Measurements from ENCODE around the gene P2RY6.

Gene P2RY6

GRCh38 chr11:73246303-73246702 lies 25.8 kb upstream of the P2RY6 start:
- DNase-seq = no peak
- H3K36me3 ChIP-seq = no peaks in the 10 kb centered on the region
- no peak overlapping the region for H3K4me3 ChIP-seq (ENCODE audit: low read depth, low read length)
- TF ChIP-seq CTCF (IDR thresholded peaks at IDR 0.05; ENCODE audit: low read depth, low read length) = no peak
- no peaks in the 10 kb centered on the region for H3K9me3 ChIP-seq (ENCODE audit: severe bottlenecking)
- no peak overlapping the region for H3K27ac ChIP-seq
- no peaks in the 10 kb centered on the region for H3K27me3 ChIP-seq (ENCODE audit: insufficient read depth, low read depth, severe bottlenecking)

- Histone ChIP-seq H3K36me3 (no peaks in the 10 kb centered on the region), H3K27me3 (ENCODE audit: insufficient read depth, low read depth, severe bottlenecking) (no peaks in the 10 kb centered on the region), H3K27ac (no peak overlapping the region), H3K9me3 (ENCODE audit: severe bottlenecking) (no peaks in the 10 kb centered on the region), H3K4me3 (ENCODE audit: low read depth, low read length) (no peak overlapping the region)
- no peak for TF ChIP-seq CTCF (IDR thresholded peaks at IDR 0.05; ENCODE audit: low read depth, low read length)
- DNase-seq = no peak
These were observed 23.5 kb upstream of the P2RY6 start for GRCh38 chr11:73248526-73249185.

GRCh38 chr11:73249304-73249703 lies 22.8 kb upstream of the P2RY6 start:
- no peak for TF ChIP-seq CTCF (IDR thresholded peaks at IDR 0.05; ENCODE audit: low read depth, low read length)
- no peak for DNase-seq
- Histone ChIP-seq H3K27ac (no peak overlapping the region), H3K9me3 (ENCODE audit: severe bottlenecking) (no peaks in the 10 kb centered on the region), H3K36me3 (no peaks in the 10 kb centered on the region), H3K4me3 (ENCODE audit: low read depth, low read length) (no peak overlapping the region), H3K27me3 (ENCODE audit: insufficient read depth, low read depth, severe bottlenecking) (no peaks in the 10 kb centered on the region)

- TF ChIP-seq CTCF (IDR thresholded peaks at IDR 0.05; ENCODE audit: low read depth, low read length) = no peak
- no peaks in the 10 kb centered on the region for H3K36me3 ChIP-seq
- H3K9me3 ChIP-seq (ENCODE audit: severe bottlenecking) = no peaks in the 10 kb centered on the region
- H3K4me3 ChIP-seq (ENCODE audit: low read depth, low read length) = no peak overlapping the region
- no peaks in the 10 kb centered on the region for H3K27me3 ChIP-seq (ENCODE audit: insufficient read depth, low read depth, severe bottlenecking)
- no peak for DNase-seq
- no peak overlapping the region for H3K27ac ChIP-seq
These were observed 22.0 kb upstream of the P2RY6 start for GRCh38 chr11:73249853-73250783.

GRCh38 chr11:73252577-73253191 lies 19.5 kb upstream of the P2RY6 start:
- Histone ChIP-seq H3K9me3 (ENCODE audit: severe bottlenecking) (no peaks in the 10 kb centered on the region), H3K4me3 (ENCODE audit: low read depth, low read length) (no peak overlapping the region), H3K36me3 (no peaks in the 10 kb centered on the region), H3K27ac (no peak overlapping the region), H3K27me3 (ENCODE audit: insufficient read depth, low read depth, severe bottlenecking) (no peaks in the 10 kb centered on the region)
- peak; percentile 30; the same call in 1 of the 2 replicates for TF ChIP-seq CTCF (IDR thresholded peaks at IDR 0.05; ENCODE audit: low read depth, low read length)
- peak; percentile 35 for DNase-seq

Data from WERI-Rb-1 (cell line).